BJ (cell line): Measurements from ENCODE around the gene PRADC1. TPM values are rescaled to one million over a fixed set of nuclear protein-coding genes. Genes with fewer than 3 reads are reported as not detected.
"Not testable (repeated sequence)": the region's sequence is repeated elsewhere in the genome, so short reads cannot be mapped to it uniquely, and the experiment has no call there.

Experiments
- CTCF ChIA-PET: fragments of 350-600 bp; formaldehyde crosslinking; extraction: SDS; loops from one replicate; lab custom pipeline; 2021; ENCODE audit warnings: antibody characterized with exemption, inconsistent platforms; lab: Yijun Ruan, JAX
- POLR2A ChIA-PET: fragments of 300-600 bp; sonication (Branson Sonifier 250); formaldehyde crosslinking; extraction: SDS; loops from one replicate; lab custom pipeline; 2021; ENCODE audit warnings: antibody characterized with exemption; lab: Charles Lee
- DNase-seq: peaks from one replicate; pipeline ENCODE4 v3.0.0-alpha.2; 2011; ENCODE audit warnings: low read depth
- H3K27me3 ChIP-seq: 2 replicates; pipeline ENCODE4 v1.6.0; 2011; ENCODE audit warnings: low read length; ENCODE audit not compliant: control insufficient read depth, insufficient read depth
- H3K36me3 ChIP-seq: 2 replicates; pipeline ENCODE4 v1.5.1; 2011; ENCODE audit warnings: low read length; ENCODE audit not compliant: control insufficient read depth, insufficient read depth
- H3K4me3 ChIP-seq: 2 replicates; pipeline ENCODE4 v1.5.1; 2011; ENCODE audit warnings: low read depth, mild to moderate bottlenecking, control low read depth, low read length
- polyA plus RNA-seq: library from polyadenylated mRNA; depleted of rRNA; stranded (reverse); fragments of >200 nt; gene quantifications from 2 replicates; pipeline ENCODE4 v1.2.3, GENCODE V29; 2011
- TF ChIP-seq, protein P1 (sequence below): IDR thresholded peaks from 2 replicates; pipeline ENCODE4 v1.5.1; 2011; ENCODE audit warnings: low read depth, mild to moderate bottlenecking, control low read depth, inconsistent platforms, low read length, moderate library complexity; ENCODE audit not compliant: insufficient read depth

Gene PRADC1
- polyA plus RNA-seq, 1 experiment = 19.4 TPM

DNA sequence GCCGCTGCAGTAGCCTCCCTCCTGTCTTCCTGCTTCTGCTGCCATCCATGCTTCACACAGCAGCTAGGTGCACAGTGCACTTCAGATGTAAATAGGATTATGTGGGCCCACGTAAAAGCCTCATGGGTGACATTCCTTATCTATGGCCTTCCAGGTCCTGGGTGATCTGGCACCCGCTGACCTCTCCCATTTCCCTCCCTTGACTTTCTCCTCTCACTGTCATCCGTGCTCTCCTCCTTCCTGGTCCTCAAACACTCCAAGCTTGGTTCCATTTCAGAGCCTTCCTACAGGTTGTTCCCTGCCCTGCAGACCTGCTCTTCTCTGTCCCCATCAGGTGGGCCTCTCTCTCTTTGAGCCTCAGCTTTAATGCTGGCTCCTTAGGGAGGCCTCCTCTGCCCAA lies 23.0 kb downstream of the PRADC1 start:
- DNase-seq = no peak
- POLR2A ChIA-PET = no interaction called here

DNA sequence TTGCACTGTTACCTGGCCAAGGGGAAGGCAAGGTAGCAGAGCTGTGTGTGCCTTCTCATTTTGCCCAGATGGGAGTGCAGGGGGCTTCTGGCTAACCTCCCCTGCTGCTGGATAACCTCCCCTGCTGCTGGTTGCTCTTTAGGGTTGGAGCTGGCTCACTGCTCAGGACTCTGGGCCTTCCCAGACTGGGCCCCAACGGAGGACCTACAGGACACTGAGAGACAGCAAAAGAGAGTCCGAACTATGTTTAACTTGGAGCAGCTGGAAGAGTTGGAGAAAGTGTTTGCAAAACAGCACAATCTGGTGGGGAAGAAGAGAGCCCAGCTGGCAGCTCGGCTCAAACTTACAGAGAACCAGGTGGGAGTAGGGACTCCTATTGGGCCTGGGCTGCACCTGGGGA lies 24.8 kb downstream of the PRADC1 start:
- Histone ChIP-seq H3K36me3 (no peaks in the 10 kb centered on the region), H3K4me3 (no peak overlapping the region), H3K27me3 (peaks cover 20% of the 10 kb centered on the region)
- TF ChIP-seq, protein P1, sequence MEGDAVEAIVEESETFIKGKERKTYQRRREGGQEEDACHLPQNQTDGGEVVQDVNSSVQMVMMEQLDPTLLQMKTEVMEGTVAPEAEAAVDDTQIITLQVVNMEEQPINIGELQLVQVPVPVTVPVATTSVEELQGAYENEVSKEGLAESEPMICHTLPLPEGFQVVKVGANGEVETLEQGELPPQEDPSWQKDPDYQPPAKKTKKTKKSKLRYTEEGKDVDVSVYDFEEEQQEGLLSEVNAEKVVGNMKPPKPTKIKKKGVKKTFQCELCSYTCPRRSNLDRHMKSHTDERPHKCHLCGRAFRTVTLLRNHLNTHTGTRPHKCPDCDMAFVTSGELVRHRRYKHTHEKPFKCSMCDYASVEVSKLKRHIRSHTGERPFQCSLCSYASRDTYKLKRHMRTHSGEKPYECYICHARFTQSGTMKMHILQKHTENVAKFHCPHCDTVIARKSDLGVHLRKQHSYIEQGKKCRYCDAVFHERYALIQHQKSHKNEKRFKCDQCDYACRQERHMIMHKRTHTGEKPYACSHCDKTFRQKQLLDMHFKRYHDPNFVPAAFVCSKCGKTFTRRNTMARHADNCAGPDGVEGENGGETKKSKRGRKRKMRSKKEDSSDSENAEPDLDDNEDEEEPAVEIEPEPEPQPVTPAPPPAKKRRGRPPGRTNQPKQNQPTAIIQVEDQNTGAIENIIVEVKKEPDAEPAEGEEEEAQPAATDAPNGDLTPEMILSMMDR = no peak
- DNase-seq = no peak
- CTCF ChIA-PET = interaction anchor here (1.9 kb wide), 1 partner anchor 31 kb away, joined by 8 read pairs; no protein-coding TSS in a partner anchor
- POLR2A ChIA-PET = no interaction called here

More for the DNA sequence above, 23.0 kb downstream of the PRADC1 start:
- Histone ChIP-seq H3K4me3 (no peak overlapping the region), H3K27me3 (peaks cover 10% of the 10 kb centered on the region), H3K36me3 (no peaks in the 10 kb centered on the region)
- TF ChIP-seq, protein P1 = no peak
- CTCF ChIA-PET = interaction anchor here (1.1 to 4.8 kb wide), 3 partner anchors 15 to 46 kb away, joined by 3 to 30 read pairs (median 3); no protein-coding TSS in a partner anchor

DNA sequence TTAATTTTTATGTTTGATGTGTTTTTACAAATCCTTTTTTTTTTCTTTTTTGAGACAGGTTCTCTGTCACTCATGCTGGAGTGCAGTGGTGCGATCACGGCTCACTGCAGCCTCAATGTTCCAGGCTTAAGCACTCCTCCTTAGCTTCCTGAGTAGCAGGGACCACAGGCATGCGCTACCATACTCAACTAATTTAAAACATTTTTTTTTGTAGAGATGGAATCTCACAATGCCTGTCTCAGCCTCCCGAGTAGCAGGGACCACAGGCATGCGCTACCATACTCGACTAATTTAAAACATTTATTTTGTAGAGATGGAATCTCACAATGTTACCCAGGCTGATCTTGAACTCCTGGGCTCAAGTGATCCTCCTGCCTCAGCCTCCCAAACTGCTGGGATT lies 27.4 kb downstream of the PRADC1 start:
- POLR2A ChIA-PET = no interaction called here
- Histone ChIP-seq H3K4me3 (no peak overlapping the region), H3K36me3 (no peaks in the 10 kb centered on the region), H3K27me3 (peaks cover 29% of the 10 kb centered on the region)
- TF ChIP-seq, protein P1 = no peak
- peak; percentile 55 for DNase-seq
- CTCF ChIA-PET = interaction anchor here (0.6 to 1.5 kb wide), 7 partner anchors 17 to 1394 kb away, joined by 3 to 6 read pairs (median 3); no protein-coding TSS in a partner anchor

DNA sequence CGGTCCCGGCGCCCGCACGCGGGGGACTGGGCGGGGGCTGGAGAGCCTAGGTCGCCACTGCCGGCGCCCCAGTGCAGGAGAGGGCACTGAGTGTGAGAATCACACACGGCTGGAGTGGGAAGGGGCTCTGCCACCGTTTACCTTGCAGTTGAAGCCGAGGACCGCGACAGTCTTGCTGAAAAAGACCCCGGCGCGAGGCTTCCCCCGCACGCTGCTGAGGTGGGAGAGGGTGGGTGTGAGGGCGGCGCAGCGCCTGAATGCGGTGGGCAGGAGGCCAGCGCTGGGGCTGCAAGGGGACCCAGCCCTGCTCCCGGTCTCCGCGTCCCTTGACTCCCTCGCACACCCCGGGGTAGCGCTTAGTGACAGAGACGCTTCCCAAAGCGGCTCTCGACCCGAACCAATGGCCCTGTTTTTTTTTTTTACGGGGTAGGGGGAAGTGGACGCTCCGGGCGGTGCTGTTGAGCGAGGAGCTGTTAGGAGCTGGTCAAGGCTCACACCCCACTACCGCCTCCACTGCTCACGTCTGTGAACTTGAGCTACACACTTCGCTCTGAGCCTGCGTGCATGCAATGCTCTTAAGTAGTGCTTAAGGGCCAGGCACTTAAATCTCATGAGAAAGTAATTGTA lies 29.9 kb downstream of the PRADC1 start:
- CTCF ChIA-PET = interaction anchor here (1.4 to 4.5 kb wide), 2 partner anchors 9 to 26 kb away, joined by 3 to 16 read pairs; no protein-coding TSS in a partner anchor
- POLR2A ChIA-PET = no interaction called here
- H3K4me3 ChIP-seq = no peak overlapping the region
- TF ChIP-seq, protein P1 = no peak
- no peaks in the 10 kb centered on the region for H3K36me3 ChIP-seq
- H3K27me3 ChIP-seq = peaks cover 31% of the 10 kb centered on the region
- no peak for DNase-seq

DNA sequence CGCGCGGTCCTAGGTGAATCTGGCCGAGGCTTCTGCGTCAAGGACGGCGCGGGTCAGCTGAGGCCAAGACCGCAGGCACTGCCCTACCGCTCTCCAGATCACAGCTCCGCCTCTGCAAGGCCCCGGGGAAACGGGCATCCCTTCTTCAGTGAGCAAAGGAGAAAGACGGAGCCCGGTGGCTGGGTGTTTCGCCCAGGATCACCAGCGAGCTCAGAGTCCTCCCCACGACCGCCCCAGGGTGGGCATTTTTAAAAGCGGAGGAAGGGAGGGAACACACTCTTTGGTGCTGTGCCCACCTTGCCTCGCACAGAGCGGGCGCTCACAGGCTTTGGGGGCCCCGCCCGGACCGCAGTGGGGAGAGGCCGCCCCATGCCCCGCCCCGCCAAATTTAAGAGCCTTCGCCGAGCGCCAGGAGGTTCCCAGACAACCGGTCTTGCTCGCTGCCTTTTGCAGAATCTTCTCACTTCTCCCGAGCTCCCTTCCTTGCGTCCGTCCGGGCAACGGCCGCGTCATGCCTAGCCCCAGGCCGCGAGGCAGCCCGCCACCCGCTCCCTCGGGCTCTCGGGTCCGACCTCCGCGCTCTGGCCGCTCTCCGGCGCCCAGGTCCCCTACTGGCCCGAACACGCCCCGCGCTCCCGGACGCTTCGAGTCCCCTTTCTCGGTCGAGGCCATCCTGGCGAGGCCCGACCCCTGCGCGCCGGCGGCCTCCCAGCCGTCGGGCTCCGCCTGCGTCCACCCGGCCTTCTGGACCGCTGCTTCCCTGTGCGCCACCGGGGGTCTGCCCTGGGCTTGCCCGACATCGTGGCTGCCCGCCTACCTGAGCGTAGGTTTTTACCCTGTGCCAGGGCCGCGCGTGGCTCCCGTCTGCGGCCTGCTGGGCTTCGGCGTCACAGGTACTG lies 30.6 kb downstream of the PRADC1 start, which contains the start of gene NOTO:
NOTO (plus strand) TSS at position 419 of the 899 bp plus-strand sequence; CDS start at position 512, 93 bp downstream.
- ChIA-PET POLR2A (no interaction called here), CTCF (interaction anchor here (1.2 to 4.5 kb wide), 4 partner anchors 10 to 38 kb away, joined by 3 to 16 read pairs (median 3); no protein-coding TSS in a partner anchor)
- Histone ChIP-seq H3K36me3 (no peaks in the 10 kb centered on the region), H3K27me3 (peaks cover 31% of the 10 kb centered on the region), H3K4me3 (no peak within 1 kb of the TSS)
- no peak for DNase-seq
- TF ChIP-seq, protein P1 = no peak

DNA sequence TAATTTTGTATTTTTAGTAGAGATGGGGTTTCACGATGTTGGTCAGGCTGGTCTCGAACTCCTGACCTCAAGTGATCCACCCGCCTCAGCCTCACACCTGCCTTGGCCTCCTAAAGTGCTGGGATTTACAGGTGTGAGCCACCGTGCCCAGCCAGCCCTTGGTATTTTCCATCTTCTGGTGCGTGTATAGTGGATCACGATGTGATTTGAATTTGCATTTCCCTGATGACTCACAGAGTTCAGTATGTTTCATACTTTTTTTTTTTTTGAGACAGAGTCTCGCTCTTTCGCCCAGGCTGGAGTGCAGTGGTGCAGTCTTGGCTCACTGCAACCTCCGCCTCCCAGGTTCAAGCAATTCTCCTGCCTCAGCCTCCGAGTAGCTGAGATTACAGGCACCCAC lies 32.8 kb downstream of the PRADC1 start:
- POLR2A ChIA-PET = not testable (repeated sequence)

More for the DNA sequence above, 32.8 kb downstream of the PRADC1 start:
- CTCF ChIA-PET = interaction anchor here (4.5 kb wide), 1 partner anchor 12 kb away, joined by 16 read pairs; no protein-coding TSS in a partner anchor
- DNase-seq, H3K4me3 ChIP-seq, H3K36me3 ChIP-seq: not testable (repeated sequence)
- peaks cover 29% of the 10 kb centered on the region for H3K27me3 ChIP-seq
